ENCODE data around the gene ZCCHC7. TPM values are rescaled to one million over a fixed set of nuclear protein-coding genes. Genes with fewer than 3 reads are reported as not detected.

ZCCHC7 gene
- total RNA-seq, 2 experiments from 2014 or later: 26.8 to 28.1 TPM

DNA sequence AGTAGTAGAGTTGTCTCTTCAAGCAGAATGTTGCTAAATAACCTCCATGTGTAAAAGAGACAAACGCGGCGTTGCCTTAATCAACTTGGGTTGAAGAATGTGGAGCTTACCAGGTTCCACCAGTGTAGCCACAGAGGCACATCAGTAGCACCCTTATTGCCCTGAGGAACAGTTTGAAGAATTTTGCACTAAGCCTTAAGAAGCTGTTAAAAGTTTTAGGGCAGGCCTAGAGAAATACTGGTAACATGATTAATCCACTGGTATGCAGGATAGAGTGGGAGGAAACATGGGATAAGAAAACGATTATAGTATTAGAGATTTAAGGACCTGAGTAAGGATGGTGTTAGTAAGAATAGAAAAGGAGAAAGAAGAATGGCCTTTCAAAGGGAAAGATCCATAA is 100.6 kb downstream of the ZCCHC7 start:
- no peak for DNase-seq
- ChIA-PET CTCF (no interaction called here), POLR2A (no interaction called here)
- H3K4me3 Mint-ChIP-seq: no peak overlapping the region
- H3K27me3 Mint-ChIP-seq: no peaks in the 10 kb centered on the region
- peaks cover 20% of the 10 kb centered on the region for H3K4me1 Mint-ChIP-seq (ENCODE audit: low read depth)
- intact Hi-C loops (cut with micrococcal nuclease): loop anchor here (1.0 kb wide), 1 partner anchor 70 kb away; no protein-coding TSS in a partner anchor
- no peaks in the 10 kb centered on the region for H3K9me3 Mint-ChIP-seq
- H3K27ac Mint-ChIP-seq: no peak overlapping the region
- no peaks in the 10 kb centered on the region for H3K36me3 Mint-ChIP-seq

GRCh38 chr9:37221489-37222106 is 101.2 kb downstream of the ZCCHC7 start:
- H3K4me1 Mint-ChIP-seq (ENCODE audit: low read depth): peaks cover 20% of the 10 kb centered on the region
- no peaks in the 10 kb centered on the region for H3K36me3 Mint-ChIP-seq
- H3K9me3 Mint-ChIP-seq: no peaks in the 10 kb centered on the region
- ChIA-PET CTCF (interaction anchor here (1.1 kb wide), 1 partner anchor 108 kb away, joined by 4 read pairs; no protein-coding TSS in a partner anchor), POLR2A (no interaction called here)
- H3K27ac Mint-ChIP-seq: no peak overlapping the region
- DNase-seq: no peak
- no peak overlapping the region for H3K4me3 Mint-ChIP-seq
- H3K27me3 Mint-ChIP-seq: no peaks in the 10 kb centered on the region
- intact Hi-C loops (cut with micrococcal nuclease): loop anchor here (1.0 kb wide), 1 partner anchor 70 kb away; no protein-coding TSS in a partner anchor

- Mint-ChIP-seq H3K4me3 (no peak overlapping the region), H3K4me1 (ENCODE audit: low read depth) (peaks cover 2% of the 10 kb centered on the region), H3K27me3 (no peaks in the 10 kb centered on the region), H3K27ac (no peak overlapping the region), H3K36me3 (peaks cover 7% of the 10 kb centered on the region), H3K9me3 (no peaks in the 10 kb centered on the region)
- POLR2A ChIA-PET: no interaction called here
- DNase-seq: no peak
- CTCF ChIA-PET: no interaction called here
- intact Hi-C loops (cut with micrococcal nuclease): no loop called here
Observed at GRCh38 chr9:37229455-37229854, 109.1 kb downstream of the ZCCHC7 start.

DNA sequence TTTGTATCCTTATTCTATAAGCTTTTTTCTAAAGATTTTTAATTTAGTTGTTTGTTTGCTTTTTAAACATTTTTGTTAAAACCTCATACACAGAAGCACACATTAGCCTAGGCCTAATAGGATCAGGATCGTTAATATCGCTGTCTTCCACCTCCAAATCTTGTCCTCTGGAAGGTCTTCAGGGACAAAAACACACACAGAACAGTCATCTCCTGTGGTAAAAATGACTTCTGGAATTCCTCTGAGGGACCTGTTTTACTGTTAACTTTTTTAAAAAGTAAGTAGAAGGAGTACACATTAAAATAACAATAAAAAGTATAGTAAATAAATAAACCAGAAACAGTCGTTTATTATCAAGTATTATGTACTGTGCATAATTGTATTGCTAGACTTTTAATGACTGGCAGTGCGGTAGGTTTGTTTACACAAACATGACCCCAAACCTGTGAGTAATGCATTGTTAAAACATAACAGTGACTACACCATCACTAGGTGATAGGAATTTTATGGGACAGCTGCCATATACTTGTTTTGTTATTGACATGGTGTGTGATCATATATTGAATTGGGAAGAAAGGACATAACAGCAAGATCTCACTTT is 109.6 kb downstream of the ZCCHC7 start:
- Mint-ChIP-seq H3K36me3 (peaks cover 7% of the 10 kb centered on the region), H3K9me3 (no peaks in the 10 kb centered on the region), H3K4me1 (ENCODE audit: low read depth) (peaks cover 2% of the 10 kb centered on the region), H3K4me3 (no peak overlapping the region), H3K27ac (no peak overlapping the region), H3K27me3 (no peaks in the 10 kb centered on the region)
- DNase-seq: no peak
- intact Hi-C loops (cut with micrococcal nuclease): no loop called here
- POLR2A ChIA-PET: no interaction called here
- CTCF ChIA-PET: no interaction called here

- Mint-ChIP-seq H3K4me1 (ENCODE audit: low read depth) (peaks cover 11% of the 10 kb centered on the region), H3K4me3 (no peak overlapping the region), H3K36me3 (peaks cover 14% of the 10 kb centered on the region), H3K27ac (no peak overlapping the region), H3K9me3 (no peaks in the 10 kb centered on the region), H3K27me3 (no peaks in the 10 kb centered on the region)
- ChIA-PET CTCF (no interaction called here), POLR2A (no interaction called here)
- intact Hi-C loops (cut with micrococcal nuclease): no loop called here
- no peak for DNase-seq
Observed at GRCh38 chr9:37236822-37237221, 116.4 kb downstream of the ZCCHC7 start.

DNA sequence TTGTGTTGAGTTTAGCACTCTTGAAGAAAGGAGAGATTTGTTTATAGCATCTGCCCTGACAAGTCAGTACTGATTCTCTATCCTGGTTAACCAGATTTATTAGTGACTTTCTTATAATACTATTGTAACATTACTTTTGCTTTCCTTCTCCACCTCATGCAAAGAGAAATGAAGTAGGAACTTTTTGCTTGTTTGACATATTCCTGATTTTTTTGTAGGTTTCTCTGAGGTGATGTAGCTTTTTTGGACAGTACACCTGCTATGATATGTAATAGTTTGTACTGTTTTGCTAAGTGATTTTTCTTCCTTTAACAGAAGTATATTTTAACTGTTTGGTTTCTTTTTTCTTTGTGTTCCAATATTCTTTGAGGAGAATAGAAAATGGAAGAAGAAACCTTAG is 117.7 kb downstream of the ZCCHC7 start:
- H3K9me3 Mint-ChIP-seq: no peaks in the 10 kb centered on the region
- H3K4me3 Mint-ChIP-seq: no peak overlapping the region
- H3K36me3 Mint-ChIP-seq: peaks cover 14% of the 10 kb centered on the region
- no peak for DNase-seq
- no peaks in the 10 kb centered on the region for H3K27me3 Mint-ChIP-seq
- CTCF ChIA-PET: no interaction called here
- intact Hi-C loops (cut with micrococcal nuclease): no loop called here
- POLR2A ChIA-PET: no interaction called here
- no peak overlapping the region for H3K27ac Mint-ChIP-seq
- peaks cover 11% of the 10 kb centered on the region for H3K4me1 Mint-ChIP-seq (ENCODE audit: low read depth)

- H3K4me3 Mint-ChIP-seq: no peak overlapping the region
- no peak for DNase-seq
- no peaks in the 10 kb centered on the region for H3K27me3 Mint-ChIP-seq
- no peak overlapping the region for H3K27ac Mint-ChIP-seq
- intact Hi-C loops (cut with micrococcal nuclease): no loop called here
- CTCF ChIA-PET: no interaction called here
- H3K4me1 Mint-ChIP-seq (ENCODE audit: low read depth): peaks cover 9% of the 10 kb centered on the region
- POLR2A ChIA-PET: no interaction called here
- peaks cover 8% of the 10 kb centered on the region for H3K36me3 Mint-ChIP-seq
- no peaks in the 10 kb centered on the region for H3K9me3 Mint-ChIP-seq
Observed at GRCh38 chr9:37239224-37239859, 119.0 kb downstream of the ZCCHC7 start.

DNA sequence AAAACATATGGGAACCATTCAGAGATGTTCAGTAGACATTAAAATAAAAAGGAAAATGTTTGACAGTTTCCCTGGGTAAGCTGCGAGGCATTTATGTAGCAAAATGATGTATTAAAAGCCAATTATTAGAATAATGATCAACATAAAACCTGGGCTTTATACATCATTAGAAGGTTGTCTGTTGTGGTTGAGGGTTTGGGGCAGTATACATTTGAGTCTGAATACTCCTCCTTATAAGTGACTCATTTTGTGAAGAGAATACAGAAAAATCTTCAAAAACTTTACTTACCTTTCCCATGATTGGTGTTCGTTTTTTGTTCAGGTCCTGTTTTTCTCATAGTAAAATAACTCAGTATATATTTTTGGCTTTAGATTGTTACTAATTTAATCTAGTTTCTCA is 119.5 kb downstream of the ZCCHC7 start:
- no peaks in the 10 kb centered on the region for H3K27me3 Mint-ChIP-seq
- POLR2A ChIA-PET: no interaction called here
- no peak overlapping the region for H3K27ac Mint-ChIP-seq
- intact Hi-C loops (cut with micrococcal nuclease): no loop called here
- H3K9me3 Mint-ChIP-seq: no peaks in the 10 kb centered on the region
- CTCF ChIA-PET: no interaction called here
- no peak overlapping the region for H3K4me3 Mint-ChIP-seq
- no peak for DNase-seq
- H3K36me3 Mint-ChIP-seq: peaks cover 7% of the 10 kb centered on the region
- peaks cover 9% of the 10 kb centered on the region for H3K4me1 Mint-ChIP-seq (ENCODE audit: low read depth)

DNA sequence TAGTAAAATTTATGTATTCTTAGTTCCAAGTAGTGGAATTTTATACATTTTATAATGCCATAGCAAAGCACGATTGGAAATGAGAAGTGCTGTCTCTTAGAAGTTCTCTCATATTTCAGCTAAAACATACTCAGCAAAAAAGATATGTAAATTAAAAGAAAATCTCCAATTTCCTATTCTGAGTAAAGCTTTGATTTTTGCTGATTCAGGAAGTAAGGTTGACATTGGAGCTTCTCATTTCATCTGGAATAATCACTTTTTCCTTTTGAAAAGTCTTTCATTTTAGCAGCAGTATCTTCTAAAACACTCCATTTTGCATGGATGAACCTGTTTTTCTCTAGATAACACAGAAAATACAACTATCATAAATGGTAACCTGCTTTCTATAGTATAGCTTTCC is 121.0 kb downstream of the ZCCHC7 start:
- no peak for DNase-seq
- no peak overlapping the region for H3K27ac Mint-ChIP-seq
- peaks cover 6% of the 10 kb centered on the region for H3K4me1 Mint-ChIP-seq (ENCODE audit: low read depth)
- intact Hi-C loops (cut with micrococcal nuclease): no loop called here
- H3K27me3 Mint-ChIP-seq: no peaks in the 10 kb centered on the region
- peaks cover 4% of the 10 kb centered on the region for H3K36me3 Mint-ChIP-seq
- H3K9me3 Mint-ChIP-seq: no peaks in the 10 kb centered on the region
- no peak overlapping the region for H3K4me3 Mint-ChIP-seq
- ChIA-PET CTCF (interaction anchor here (0.6 kb wide), 1 partner anchor 249 kb away, joined by 3 read pairs; no protein-coding TSS in a partner anchor), POLR2A (no interaction called here)

DNA sequence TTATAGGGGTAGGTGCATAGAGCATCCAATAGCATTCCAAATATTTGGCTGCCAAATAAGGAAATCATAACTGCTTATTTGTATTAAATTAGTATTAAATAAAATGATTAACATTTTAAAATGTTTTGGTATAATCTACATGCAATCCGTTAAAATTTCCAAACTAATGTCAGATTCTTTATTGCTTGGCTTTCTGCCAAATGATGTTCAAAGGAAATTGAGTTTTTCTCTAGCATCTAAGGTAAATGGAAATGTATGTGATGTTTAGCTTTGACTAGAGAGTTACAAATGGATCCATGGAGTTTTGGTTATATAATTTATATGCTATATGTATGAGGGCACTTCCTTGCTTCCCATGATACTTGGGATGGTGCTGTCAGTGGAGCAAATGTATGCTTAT is 121.7 kb downstream of the ZCCHC7 start:
- POLR2A ChIA-PET: no interaction called here
- H3K4me1 Mint-ChIP-seq (ENCODE audit: low read depth): peaks cover 6% of the 10 kb centered on the region
- H3K4me3 Mint-ChIP-seq: no peak overlapping the region
- H3K27ac Mint-ChIP-seq: no peak overlapping the region
- intact Hi-C loops (cut with micrococcal nuclease): no loop called here
- no peaks in the 10 kb centered on the region for H3K9me3 Mint-ChIP-seq
- CTCF ChIA-PET: interaction anchor here (1.8 kb wide), 1 partner anchor 250 kb away, joined by 3 read pairs; no protein-coding TSS in a partner anchor
- DNase-seq: no peak
- no peaks in the 10 kb centered on the region for H3K27me3 Mint-ChIP-seq
- H3K36me3 Mint-ChIP-seq: peaks cover 2% of the 10 kb centered on the region

- H3K36me3 Mint-ChIP-seq: peaks cover 2% of the 10 kb centered on the region
- H3K9me3 Mint-ChIP-seq: no peaks in the 10 kb centered on the region
- POLR2A ChIA-PET: no interaction called here
- CTCF ChIA-PET: interaction anchor here (1.8 kb wide), 1 partner anchor 252 kb away, joined by 3 read pairs; no protein-coding TSS in a partner anchor
- H3K27me3 Mint-ChIP-seq: no peaks in the 10 kb centered on the region
- no peak overlapping the region for H3K27ac Mint-ChIP-seq
- intact Hi-C loops (cut with micrococcal nuclease): no loop called here
- no peak overlapping the region for H3K4me3 Mint-ChIP-seq
- DNase-seq: no peak
- peaks cover 2% of the 10 kb centered on the region for H3K4me1 Mint-ChIP-seq (ENCODE audit: low read depth)
Observed at GRCh38 chr9:37243588-37244345, 123.4 kb downstream of the ZCCHC7 start.

DNA sequence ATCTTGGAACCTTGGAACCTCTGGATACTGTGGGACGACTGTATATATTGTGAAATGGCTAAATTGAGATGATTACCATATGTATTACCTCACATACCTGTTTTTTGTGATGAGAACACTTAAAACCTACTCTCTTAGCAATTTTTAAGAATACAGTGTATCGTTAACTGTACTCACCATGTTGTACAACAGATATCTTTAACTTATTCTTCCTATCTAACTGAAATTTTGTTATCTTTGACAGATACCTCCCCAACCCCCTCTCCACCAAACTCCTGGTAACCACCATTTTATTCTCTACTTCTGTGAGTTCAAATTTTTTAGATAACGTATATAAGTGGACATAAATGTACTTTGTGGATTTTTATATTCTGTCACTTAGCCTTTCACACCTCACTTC is 126.5 kb downstream of the ZCCHC7 start:
- ChIA-PET POLR2A (no interaction called here), CTCF (interaction anchor here (1.0 kb wide), 1 partner anchor 374 kb away, joined by 3 read pairs; no protein-coding TSS in a partner anchor)
- Mint-ChIP-seq H3K27me3 (no peaks in the 10 kb centered on the region), H3K27ac (no peak overlapping the region), H3K36me3 (peaks cover 17% of the 10 kb centered on the region), H3K4me3 (no peak overlapping the region), H3K4me1 (ENCODE audit: low read depth) (no peaks in the 10 kb centered on the region), H3K9me3 (no peaks in the 10 kb centered on the region)
- no peak for DNase-seq
- intact Hi-C loops (cut with micrococcal nuclease): no loop called here

Data from activated CD4-positive, alpha-beta memory T cell treated with anti-CD3 and anti-CD28 coated beads for 36 hours (primary cell).